HCT116 (cell line): ENCODE results near the gene CLEC18A. TPM values are rescaled to one million over a fixed set of nuclear protein-coding genes. Genes with fewer than 3 reads are reported as not detected.

Source experiments
- ATAC-seq: fragments of 200-7000 bp; cut with Tn5 transposase; 2 replicates; pipeline ENCODE4 v1.9.1; 2020; ENCODE audit warnings: mild to moderate bottlenecking, moderate library complexity
- BruUV-seq: library from RNA; stranded (reverse); fragments of 400-500 nt; replicated peaks from 2 replicates; lab custom pipeline; 2021; lab: Mats Ljungman, UMichigan
- CTCF ChIA-PET: fragments of 300-600 bp; sonication (Branson Sonifier 250); formaldehyde crosslinking; loops from one replicate; lab custom pipeline; 2021; ENCODE audit warnings: antibody characterized with exemption; lab: Charles Lee
- POLR2A ChIA-PET: fragments of 300-600, 350-600 bp; sonication (Branson Sonifier 250); formaldehyde crosslinking; loops from one replicate; lab custom pipeline; 2021; ENCODE audit warnings: antibody characterized with exemption; lab: Charles Lee
- RAD21 ChIA-PET, 2 experiments: fragments of 300-600 bp; sonication (Branson Sonifier 250); formaldehyde crosslinking; loops; one replicate each; lab custom pipeline; 2023; ENCODE audit warnings: low total read pairs in 2 of 2; ENCODE audit not compliant: uncharacterized antibody in 2 of 2, unreplicated experiment in 2 of 2, low non-redundant PET in 1 of 2; lab: Charles Lee
- DNase-seq: peaks from one replicate; pipeline ENCODE4 v3.0.0-alpha.2; 2010; ENCODE audit warnings: low read depth, low spot score
- H2AFZ ChIP-seq: fragments of 200-600 bp; shearing (Covaris generic), sonication (generic); 2 replicates; pipeline ENCODE4 v1.6.1; 2017; ENCODE audit warnings: low read depth, mixed run types, mixed read lengths, antibody characterized with exemption, low read length; ENCODE audit not compliant: poor library complexity, severe bottlenecking
- H3K27ac ChIP-seq: 2 replicates; pipeline ENCODE4 v1.5.1; 2012; ENCODE audit warnings: low read depth, low read length
- H3K27me3 ChIP-seq: fragments of 200-600 bp; sonication (generic); 2 replicates; pipeline ENCODE4 v1.6.1; 2016; ENCODE audit warnings: mixed run types, low read length, mixed read lengths; ENCODE audit not compliant: insufficient read depth
- H3K36me3 ChIP-seq, 2 experiments: fragments of 200-500 bp in 1 of 2; fragments of 200-600 bp in 1 of 2; sonication (Bioruptor generic) in 1 of 2; sonication (generic) in 1 of 2; 2 replicates each; pipeline versions ENCODE4 v1.5.1 to v1.6.1; 2014 to 2016; ENCODE audit warnings: low read length in 2 of 2, inconsistent platforms in 1 of 2, mixed read lengths in 1 of 2, mixed run types in 1 of 2; ENCODE audit not compliant: insufficient read depth in 2 of 2, control insufficient read depth in 1 of 2
- H3K4me1 ChIP-seq, 2 experiments: fragments of 200-600 bp in 1 of 2; sonication (generic) in 1 of 2; 2 replicates each; pipeline versions ENCODE4 v1.5.1 to v1.6.1; 2012 to 2017; ENCODE audit warnings: low read length in 2 of 2, inconsistent platforms in 1 of 2, mild to moderate bottlenecking in 1 of 2, mixed read lengths in 1 of 2, mixed run types in 1 of 2, moderate library complexity in 1 of 2; ENCODE audit not compliant: insufficient read depth in 2 of 2, control insufficient read depth in 1 of 2
- H3K4me2 ChIP-seq: fragments of 200-600 bp; sonication (generic); 2 replicates; pipeline ENCODE4 v1.6.1; 2017; ENCODE audit warnings: mixed run types, low read length, mixed read lengths
- H3K4me3 ChIP-seq, 2 experiments: fragments of 200-600 bp in 1 of 2; sonication (generic) in 1 of 2; replicated peaks in 1 of 2; 2 replicates each; pipeline ENCODE4 v1.5.1; 2011 to 2016; ENCODE audit warnings: low read length in 2 of 2, control low read depth in 1 of 2, low read depth in 1 of 2, mild to moderate bottlenecking in 1 of 2, mixed read lengths in 1 of 2, mixed run types in 1 of 2
- H3K79me2 ChIP-seq: fragments of 200-600 bp; sonication (generic); 2 replicates; pipeline ENCODE4 v1.6.1; 2017; ENCODE audit warnings: mild to moderate bottlenecking, mixed run types, low read length, moderate library complexity, mixed read lengths; ENCODE audit not compliant: insufficient read depth
- H3K9ac ChIP-seq: fragments of 200-600 bp; sonication (generic); 2 replicates; pipeline ENCODE4 v1.6.1; 2016; ENCODE audit warnings: low read length, mixed read lengths
- H3K9me2 ChIP-seq: fragments of 200-600 bp; sonication (generic), shearing (Covaris generic); 2 replicates; pipeline ENCODE4 v1.6.1; 2017; ENCODE audit warnings: mixed run types, mild to moderate bottlenecking, moderate library complexity; ENCODE audit not compliant: insufficient read depth
- H3K9me3 ChIP-seq, 2 experiments: fragments of 200-500 bp in 1 of 2; fragments of 200-600 bp in 1 of 2; sonication (Bioruptor generic) in 1 of 2; sonication (generic) in 1 of 2; 2 replicates each; pipeline ENCODE4 v1.6.1; 2014 to 2017; ENCODE audit warnings: low read length in 2 of 2, mixed read lengths in 2 of 2, inconsistent platforms in 1 of 2, low read depth in 1 of 2, mild to moderate bottlenecking in 1 of 2, mixed run types in 1 of 2, moderate library complexity in 1 of 2; ENCODE audit not compliant: control insufficient read depth in 1 of 2, insufficient read depth in 1 of 2
- H4K20me1 ChIP-seq: fragments of 200-600 bp; sonication (generic), shearing (Covaris generic); 2 replicates; pipeline ENCODE4 v1.6.1; 2017; ENCODE audit warnings: mixed run types, mild to moderate bottlenecking, moderate library complexity; ENCODE audit not compliant: insufficient read depth
- CBX3 ChIP-seq: IDR thresholded peaks from 2 replicates; pipeline ENCODE4 v1.6.1; 2012; ENCODE audit warnings: low read depth
- CEBPB ChIP-seq: IDR thresholded peaks from 2 replicates; pipeline ENCODE4 v1.6.1; 2012; ENCODE audit warnings: low read depth
- EGR1 ChIP-seq: IDR thresholded peaks from 2 replicates; pipeline ENCODE4 v1.6.1; 2012; ENCODE audit warnings: low read depth
- ELF1 ChIP-seq: IDR thresholded peaks from 2 replicates; pipeline ENCODE4 v1.6.1; 2012; ENCODE audit warnings: low read depth, borderline replicate concordance
- EZH2phosphoT487 ChIP-seq: fragments of 200-600 bp; IDR thresholded peaks from 2 replicates; pipeline ENCODE4 v1.6.1; 2018; ENCODE audit warnings: antibody characterized with exemption, borderline replicate concordance
- JUND ChIP-seq: IDR thresholded peaks from 2 replicates; pipeline ENCODE4 v1.6.1; 2012
- POLR2A ChIP-seq: IDR thresholded peaks from 2 replicates; pipeline ENCODE4 v1.7.0; 2011; ENCODE audit warnings: borderline replicate concordance; ENCODE audit not compliant: insufficient read depth, insufficient read length; ENCODE audit errors: extremely low read depth
- POLR2AphosphoS5 ChIP-seq: IDR thresholded peaks from 2 replicates; pipeline ENCODE4 v1.6.1; 2011; ENCODE audit warnings: mild to moderate bottlenecking, low read depth, low read length, moderate library complexity
- RAD21 ChIP-seq: IDR thresholded peaks from 2 replicates; pipeline ENCODE4 v1.6.1; 2012; ENCODE audit warnings: low read depth, mild to moderate bottlenecking
- REST ChIP-seq: IDR thresholded peaks from 2 replicates; pipeline ENCODE4 v1.6.1; 2012; ENCODE audit warnings: low read depth
- SIN3A ChIP-seq: IDR thresholded peaks from 2 replicates; pipeline ENCODE4 v1.6.1; 2012; ENCODE audit warnings: low read depth
- TCF7L2 ChIP-seq: IDR thresholded peaks from 2 replicates; pipeline ENCODE4 v1.7.0; 2011; ENCODE audit warnings: borderline replicate concordance, inconsistent platforms; ENCODE audit not compliant: insufficient read depth, insufficient read length; ENCODE audit errors: extremely low read depth
- ZBTB33 ChIP-seq: IDR thresholded peaks from 2 replicates; pipeline ENCODE4 v1.6.1; 2011; ENCODE audit warnings: mild to moderate bottlenecking, low read length, moderate library complexity; ENCODE audit not compliant: insufficient replicate concordance; ENCODE audit errors: extremely low read depth
- ZNF274 ChIP-seq: fragments of 200-500 bp; sonication (Bioruptor generic); IDR thresholded peaks from 2 replicates; pipeline ENCODE4 v1.6.1; 2014; ENCODE audit warnings: mild to moderate bottlenecking, low read depth, low read length, inconsistent platforms
- intact Hi-C: fragments of 100-400 bp; cut with micrococcal nuclease; formaldehyde crosslinking; loops from 2 replicates; pipeline ENCODE4 v1.10.0; 2022
- total RNA-seq: library from RNA; stranded (reverse); gene quantifications from one replicate; pipeline ENCODE4 v1.2.1, GENCODE V29; 2021; ENCODE audit not compliant: unreplicated experiment
- TF ChIP-seq, protein P1 (sequence below): IDR thresholded peaks from 2 replicates; pipeline ENCODE4 v1.6.1; 2012
- TF ChIP-seq, protein P2 (sequence below), 3 experiments: fragments of 200-600 bp in 1 of 3; sonication (generic) in 1 of 3; IDR thresholded peaks in 2 of 3; conservative IDR thresholded peaks in 1 of 3; 2 replicates each; pipeline ENCODE4 v1.5.1; 2012 to 2017; ENCODE audit warnings: low read depth in 2 of 3, low read length in 2 of 3, antibody characterized with exemption in 1 of 3, borderline replicate concordance in 1 of 3, control low read depth in 1 of 3, mild to moderate bottlenecking in 1 of 3, mixed read lengths in 1 of 3, mixed run types in 1 of 3, moderate library complexity in 1 of 3; ENCODE audit not compliant: insufficient read depth in 1 of 3

CLEC18A gene
- total RNA-seq, 1 experiment from 2014 or later = 1.0 TPM

GRCh38 chr16:69925311-69925710 lies 25.8 kb upstream of the CLEC18A start:
- no peaks in the 10 kb centered on the region for H3K79me2 ChIP-seq
- H3K36me3 ChIP-seq = no peaks in the 10 kb centered on the region
- CTCF ChIA-PET = no interaction called here
- ATAC-seq (no peak), DNase-seq (no peak)
- H2AFZ ChIP-seq = no peak overlapping the region
- no peaks in the 10 kb centered on the region for H3K27me3 ChIP-seq
- no peaks in the 10 kb centered on the region for H3K9me2 ChIP-seq
- no peak overlapping the region for H3K27ac ChIP-seq
- no TSS peak for BruUV-seq
- H3K9ac ChIP-seq = no peak overlapping the region
- no peaks in the 10 kb centered on the region for H3K9me3 ChIP-seq
- H3K4me2 ChIP-seq = no peak overlapping the region
- H3K4me1 ChIP-seq = no peaks in the 10 kb centered on the region
- intact Hi-C loops = no loop called here
- POLR2A ChIA-PET = no interaction called here
- RAD21 ChIA-PET = no interaction called here
- H4K20me1 ChIP-seq = no peaks in the 10 kb centered on the region
- H3K4me3 ChIP-seq = no peak overlapping the region
- no peak for TF ChIP-seq POLR2AphosphoS5
- TF ChIP-seq CEBPB = no peak
- no peak for TF ChIP-seq ZBTB33
- TF ChIP-seq REST = no peak
- TF ChIP-seq JUND = no peak
- no peak for TF ChIP-seq SIN3A
- no peak for TF ChIP-seq CBX3
- no peak for TF ChIP-seq ELF1
- TF ChIP-seq TCF7L2 = no peak
- TF ChIP-seq EZH2phosphoT487 = no peak
- TF ChIP-seq, protein P1, sequence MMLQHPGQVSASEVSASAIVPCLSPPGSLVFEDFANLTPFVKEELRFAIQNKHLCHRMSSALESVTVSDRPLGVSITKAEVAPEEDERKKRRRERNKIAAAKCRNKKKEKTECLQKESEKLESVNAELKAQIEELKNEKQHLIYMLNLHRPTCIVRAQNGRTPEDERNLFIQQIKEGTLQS = no peak
- no peak for TF ChIP-seq ZNF274
- TF ChIP-seq, protein P2, sequence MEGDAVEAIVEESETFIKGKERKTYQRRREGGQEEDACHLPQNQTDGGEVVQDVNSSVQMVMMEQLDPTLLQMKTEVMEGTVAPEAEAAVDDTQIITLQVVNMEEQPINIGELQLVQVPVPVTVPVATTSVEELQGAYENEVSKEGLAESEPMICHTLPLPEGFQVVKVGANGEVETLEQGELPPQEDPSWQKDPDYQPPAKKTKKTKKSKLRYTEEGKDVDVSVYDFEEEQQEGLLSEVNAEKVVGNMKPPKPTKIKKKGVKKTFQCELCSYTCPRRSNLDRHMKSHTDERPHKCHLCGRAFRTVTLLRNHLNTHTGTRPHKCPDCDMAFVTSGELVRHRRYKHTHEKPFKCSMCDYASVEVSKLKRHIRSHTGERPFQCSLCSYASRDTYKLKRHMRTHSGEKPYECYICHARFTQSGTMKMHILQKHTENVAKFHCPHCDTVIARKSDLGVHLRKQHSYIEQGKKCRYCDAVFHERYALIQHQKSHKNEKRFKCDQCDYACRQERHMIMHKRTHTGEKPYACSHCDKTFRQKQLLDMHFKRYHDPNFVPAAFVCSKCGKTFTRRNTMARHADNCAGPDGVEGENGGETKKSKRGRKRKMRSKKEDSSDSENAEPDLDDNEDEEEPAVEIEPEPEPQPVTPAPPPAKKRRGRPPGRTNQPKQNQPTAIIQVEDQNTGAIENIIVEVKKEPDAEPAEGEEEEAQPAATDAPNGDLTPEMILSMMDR (IDR thresholded peaks at IDR 0.05 in 2 of 3, conservative IDR thresholded peaks at IDR 0.05 in 1 of 3; ENCODE audit: borderline replicate concordance in 1 of 3, insufficient read depth in 1 of 3, low read depth in 2 of 3, low read length in 2 of 3) = no peak
- no peak for TF ChIP-seq RAD21
- no peak for TF ChIP-seq EGR1
- no peak for TF ChIP-seq POLR2A
